ENCODE measurements around the gene IFT22. TPM values are rescaled to one million over a fixed set of nuclear protein-coding genes. Genes with fewer than 3 reads are reported as not detected.

The IFT22 gene
- total and polyA plus RNA-seq, 2 of the 8 experiments (the other 6 are each of a cell fraction or from before 2014, with no cell fraction given): 17.7 to 18.9 TPM

DNA sequence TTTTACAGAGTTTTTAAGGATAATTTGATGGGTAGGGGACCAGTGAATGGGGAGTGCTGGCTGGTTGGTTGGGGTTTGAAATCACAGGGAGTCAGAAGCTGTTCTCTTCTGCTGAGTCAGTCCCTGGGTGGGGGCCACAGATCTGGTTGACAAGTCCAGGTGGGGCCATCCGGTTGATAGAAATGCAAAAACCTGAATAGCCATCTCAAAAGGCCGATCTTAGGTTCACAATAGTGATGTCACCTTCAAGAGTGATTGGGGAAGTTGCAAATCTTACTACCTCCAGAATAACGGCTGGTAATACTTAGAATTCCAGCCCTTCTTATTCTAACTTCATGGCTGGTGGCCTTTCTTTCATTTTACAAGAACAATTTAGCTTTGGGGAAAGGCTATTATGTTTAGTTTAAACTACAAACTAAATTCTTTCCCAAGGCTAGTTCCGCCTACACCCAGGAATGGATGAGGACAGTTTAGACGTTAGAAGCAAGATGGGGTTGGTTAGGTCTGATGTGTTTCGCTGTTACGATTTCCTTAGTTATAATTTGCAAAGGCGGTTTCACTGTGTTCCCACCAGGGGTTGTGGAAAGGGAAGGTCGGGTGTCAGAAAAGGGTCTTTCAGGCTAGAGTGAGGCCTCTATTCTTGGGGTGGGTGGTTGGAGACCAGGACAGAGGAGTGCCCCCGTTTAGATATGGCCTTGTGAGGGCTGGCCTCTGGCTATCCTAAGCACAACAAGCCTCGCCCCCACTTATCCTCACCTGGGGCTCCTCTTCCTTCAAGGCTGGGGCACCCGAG is 27.4 kb downstream of the IFT22 start (continued):
- TF ChIP-seq NANOG (IDR thresholded peaks at IDR 0.05; ENCODE audit: insufficient read depth, low read depth, low read length, poor library complexity, severe bottlenecking) (peak; percentile 79), TAF1 (IDR thresholded peaks at IDR 0.05; ENCODE audit: low read depth, low read length) (peak; percentile 64), SUZ12 (IDR thresholded peaks at IDR 0.05; ENCODE audit: low read length) (no peak), YY1 (IDR thresholded peaks at IDR 0.05; ENCODE audit: low read depth, low read length) (peak; percentile 50; the same call in 1 of the 2 replicates), SP2 (IDR thresholded peaks at IDR 0.05; ENCODE audit: low read length) (no peak), GTF2F1 (IDR thresholded peaks at IDR 0.05; ENCODE audit: borderline replicate concordance, low read depth, low read length) (no peak), PHF8 (conservative IDR thresholded peaks at IDR 0.05; ENCODE audit: low read depth, low read length) (no peak), RBBP5 (IDR thresholded peaks at IDR 0.05; ENCODE audit: borderline replicate concordance, low read depth, low read length) (no peak), ZNF274 (IDR thresholded peaks at IDR 0.05; ENCODE audit: borderline replicate concordance, extremely low read depth, low read length) (no peak), CTBP2 (IDR thresholded peaks at IDR 0.05; ENCODE audit: borderline replicate concordance, insufficient read depth, insufficient read length, low read length) (no peak), HDAC2 (IDR thresholded peaks at IDR 0.05; ENCODE audit: borderline replicate concordance in 1 of 2, low read depth in 2 of 2, low read length in 2 of 2) (peak; percentile 7 to 29; a peak in 1 of 4 replicates), NRF1 (IDR thresholded peaks at IDR 0.05; ENCODE audit: low read depth, low read length) (no peak), POLR2AphosphoS5 (IDR thresholded peaks at IDR 0.05; ENCODE audit: low read depth, low read length) (peak; percentile 64), BRCA1 (IDR thresholded peaks at IDR 0.05; ENCODE audit: low read depth, low read length) (no peak), BCL11A (IDR thresholded peaks at IDR 0.05; ENCODE audit: low read depth in 2 of 2, low read length in 2 of 2) (no peak), SP4 (IDR thresholded peaks at IDR 0.05; ENCODE audit: low read length) (no peak), EP300 (IDR thresholded peaks at IDR 0.05; ENCODE audit: borderline replicate concordance in 1 of 2, low read depth in 2 of 2, low read length in 2 of 2) (peak in 1 of 2 experiments; percentile 96; a peak in 2 of 3 replicates), CHD2 (IDR thresholded peaks at IDR 0.05; ENCODE audit: low read length) (no peak), TCF12 (IDR thresholded peaks at IDR 0.05; ENCODE audit: low read depth, low read length) (peak; percentile 95), JUN (IDR thresholded peaks at IDR 0.05; ENCODE audit: low read depth, low read length) (peak; percentile 71; the same call in 1 of the 2 replicates)
- TF ChIP-seq, protein P1, sequence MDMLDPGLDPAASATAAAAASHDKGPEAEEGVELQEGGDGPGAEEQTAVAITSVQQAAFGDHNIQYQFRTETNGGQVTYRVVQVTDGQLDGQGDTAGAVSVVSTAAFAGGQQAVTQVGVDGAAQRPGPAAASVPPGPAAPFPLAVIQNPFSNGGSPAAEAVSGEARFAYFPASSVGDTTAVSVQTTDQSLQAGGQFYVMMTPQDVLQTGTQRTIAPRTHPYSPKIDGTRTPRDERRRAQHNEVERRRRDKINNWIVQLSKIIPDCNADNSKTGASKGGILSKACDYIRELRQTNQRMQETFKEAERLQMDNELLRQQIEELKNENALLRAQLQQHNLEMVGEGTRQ (IDR thresholded peaks at IDR 0.05; ENCODE audit: low read length): no peak
- TF ChIP-seq, protein P2, sequence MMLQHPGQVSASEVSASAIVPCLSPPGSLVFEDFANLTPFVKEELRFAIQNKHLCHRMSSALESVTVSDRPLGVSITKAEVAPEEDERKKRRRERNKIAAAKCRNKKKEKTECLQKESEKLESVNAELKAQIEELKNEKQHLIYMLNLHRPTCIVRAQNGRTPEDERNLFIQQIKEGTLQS (IDR thresholded peaks at IDR 0.05; ENCODE audit: insufficient read depth, low read depth, low read length): no peak

Measured in H1 (cell line).